ENCODE results near the gene HPN. TPM values are rescaled to one million over a fixed set of nuclear protein-coding genes. Genes with fewer than 3 reads are reported as not detected.
"Not testable (repeated sequence)": the region's sequence is repeated elsewhere in the genome, so short reads cannot be mapped to it uniquely, and the experiment has no call there.

The HPN gene
- total RNA-seq, 2 donors from 2014 or later: not detected

DNA sequence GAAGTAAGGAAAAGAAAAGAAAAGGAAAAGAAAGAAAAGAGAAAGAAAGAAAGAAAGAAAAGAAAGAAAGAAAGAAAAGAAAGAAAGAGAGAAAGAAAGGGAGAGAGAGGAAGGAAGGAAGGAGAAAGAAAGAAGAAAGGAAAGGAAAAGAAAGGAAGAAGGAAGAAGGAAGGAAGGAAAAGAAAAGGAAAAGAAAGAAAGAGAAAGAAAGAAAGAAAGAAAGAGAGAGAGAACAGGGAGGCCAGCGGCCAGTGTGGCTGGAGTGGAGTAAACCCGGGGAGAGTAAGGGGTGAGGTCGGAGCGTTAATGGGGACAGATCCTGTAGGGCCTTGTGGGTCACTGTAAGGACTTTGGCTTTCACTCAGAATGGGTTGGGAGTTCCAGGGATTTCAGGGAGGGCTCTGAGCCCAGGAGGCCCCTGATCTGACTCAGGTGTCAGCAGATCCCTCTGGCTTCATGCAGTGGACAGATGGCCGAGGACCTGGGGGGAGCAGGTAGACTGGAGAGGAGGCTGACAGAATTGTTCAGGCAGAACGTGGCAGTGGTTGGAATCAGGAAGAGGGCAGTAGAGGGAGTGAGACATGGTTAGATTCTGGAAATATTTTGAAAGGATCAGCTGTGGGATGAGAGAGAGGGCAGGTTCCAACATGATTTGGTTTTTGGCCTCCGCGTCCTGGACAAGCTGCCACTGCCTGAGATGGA is 54.3 kb downstream of the HPN start:
- no peak for DNase-seq (ENCODE audit: low spot score in 2 of 2)
- Mint-ChIP-seq H3K36me3 (no peaks in the 10 kb centered on the region), H3K27ac (peak overlapping the region; percentile 31 to 54), H3K9me3 (no peaks in the 10 kb centered on the region)
- ATAC-seq: no peak

DNA sequence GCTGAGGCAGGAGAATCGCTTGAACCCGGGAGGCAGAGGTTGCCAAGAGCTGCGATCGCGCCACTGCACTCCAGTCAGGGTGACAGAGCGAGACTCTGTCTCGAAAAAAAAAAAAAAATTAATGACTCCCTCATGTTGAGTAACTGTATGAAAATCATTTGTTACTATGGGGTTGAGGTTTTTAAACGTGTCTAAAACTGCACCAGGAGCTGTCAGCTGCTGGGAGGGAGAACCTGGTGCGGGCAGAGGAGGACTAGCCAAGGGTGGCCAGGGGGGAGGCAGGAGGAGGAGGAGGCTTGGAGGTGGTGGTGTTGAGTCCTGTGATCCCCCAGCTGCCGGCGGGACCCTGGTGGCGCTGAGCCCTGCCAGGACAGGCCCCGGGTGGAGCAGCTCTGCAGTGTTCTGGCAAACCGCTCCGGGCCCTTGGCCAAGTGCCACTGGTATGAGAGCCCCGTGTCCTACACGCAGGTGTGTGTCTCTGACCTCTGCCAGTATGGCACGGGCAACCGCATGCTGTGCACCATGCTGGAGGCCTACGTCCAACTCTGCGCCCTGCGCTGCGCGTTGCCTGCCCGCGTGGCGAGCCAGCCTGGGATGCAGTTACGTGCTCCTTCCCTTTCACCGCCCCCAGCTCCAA is 57.0 kb downstream of the HPN start:
- Mint-ChIP-seq H3K9me3 (no peaks in the 10 kb centered on the region), H3K36me3 (no peaks in the 10 kb centered on the region), H3K27ac (no peak overlapping the region)
- ATAC-seq: no peak
- no peak for DNase-seq (ENCODE audit: low spot score in 2 of 2)

DNA sequence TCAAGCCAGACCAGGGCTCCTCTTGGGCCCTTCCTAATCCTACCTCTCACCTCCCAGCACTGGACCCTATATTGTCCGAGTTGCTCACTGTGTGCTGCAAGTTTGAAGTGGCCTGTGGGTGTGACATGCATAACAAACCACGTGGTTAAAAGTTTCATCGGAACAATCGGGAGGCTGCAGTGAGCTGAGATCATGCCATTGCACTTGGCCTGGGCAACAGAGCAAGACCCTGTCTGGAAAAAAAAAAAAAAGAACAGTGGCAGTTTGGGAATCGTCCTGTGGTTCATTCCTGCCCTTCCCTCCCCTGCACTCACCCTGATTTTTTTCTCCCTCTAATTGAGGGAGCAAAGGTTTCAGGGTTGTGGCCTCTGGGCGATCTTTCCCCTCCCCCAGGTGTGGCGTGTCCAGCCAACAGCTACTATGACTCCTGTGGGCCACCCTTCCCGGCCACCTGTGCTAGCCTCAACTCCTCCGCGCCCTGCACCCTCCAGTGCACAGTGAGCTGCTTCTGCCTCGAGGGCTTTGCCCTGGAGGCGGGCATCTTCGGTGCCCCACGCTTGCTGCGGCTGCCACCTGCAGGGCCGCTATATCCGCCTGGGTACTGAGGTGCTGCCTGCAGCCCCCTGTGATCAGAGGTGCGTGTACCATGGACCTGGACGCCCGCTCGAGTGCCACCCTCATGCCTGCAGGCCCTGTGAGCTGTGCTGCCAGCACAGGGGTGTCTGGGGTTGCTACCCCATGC is 57.8 kb downstream of the HPN start:
- no peaks in the 10 kb centered on the region for H3K9me3 Mint-ChIP-seq
- no peaks in the 10 kb centered on the region for H3K36me3 Mint-ChIP-seq
- ATAC-seq (no peak), DNase-seq (ENCODE audit: low spot score in 2 of 2) (no peak)
- no peak overlapping the region for H3K27ac Mint-ChIP-seq

DNA sequence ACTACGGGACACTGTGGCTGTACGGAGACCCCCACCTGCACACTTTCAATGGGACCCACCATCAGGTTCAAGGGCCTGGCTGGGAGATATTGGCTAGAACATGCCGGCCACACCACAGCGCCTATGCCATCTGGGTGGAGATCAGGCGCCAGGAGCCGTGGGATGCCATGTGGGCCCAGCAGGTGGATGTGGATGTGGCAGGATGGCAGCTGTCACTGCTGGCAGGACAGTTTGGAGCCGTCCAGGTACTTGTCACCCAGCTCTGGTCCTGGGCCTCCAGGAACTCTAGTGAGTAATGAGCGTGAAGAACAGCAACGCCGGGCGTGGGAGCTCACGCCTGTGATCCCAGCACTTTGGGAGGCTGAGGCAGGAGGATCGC is 58.4 kb downstream of the HPN start:
- Mint-ChIP-seq H3K9me3 (no peaks in the 10 kb centered on the region), H3K27ac (no peak overlapping the region), H3K36me3 (no peaks in the 10 kb centered on the region)
- ATAC-seq: no peak
- DNase-seq (ENCODE audit: low spot score in 2 of 2): no peak

DNA sequence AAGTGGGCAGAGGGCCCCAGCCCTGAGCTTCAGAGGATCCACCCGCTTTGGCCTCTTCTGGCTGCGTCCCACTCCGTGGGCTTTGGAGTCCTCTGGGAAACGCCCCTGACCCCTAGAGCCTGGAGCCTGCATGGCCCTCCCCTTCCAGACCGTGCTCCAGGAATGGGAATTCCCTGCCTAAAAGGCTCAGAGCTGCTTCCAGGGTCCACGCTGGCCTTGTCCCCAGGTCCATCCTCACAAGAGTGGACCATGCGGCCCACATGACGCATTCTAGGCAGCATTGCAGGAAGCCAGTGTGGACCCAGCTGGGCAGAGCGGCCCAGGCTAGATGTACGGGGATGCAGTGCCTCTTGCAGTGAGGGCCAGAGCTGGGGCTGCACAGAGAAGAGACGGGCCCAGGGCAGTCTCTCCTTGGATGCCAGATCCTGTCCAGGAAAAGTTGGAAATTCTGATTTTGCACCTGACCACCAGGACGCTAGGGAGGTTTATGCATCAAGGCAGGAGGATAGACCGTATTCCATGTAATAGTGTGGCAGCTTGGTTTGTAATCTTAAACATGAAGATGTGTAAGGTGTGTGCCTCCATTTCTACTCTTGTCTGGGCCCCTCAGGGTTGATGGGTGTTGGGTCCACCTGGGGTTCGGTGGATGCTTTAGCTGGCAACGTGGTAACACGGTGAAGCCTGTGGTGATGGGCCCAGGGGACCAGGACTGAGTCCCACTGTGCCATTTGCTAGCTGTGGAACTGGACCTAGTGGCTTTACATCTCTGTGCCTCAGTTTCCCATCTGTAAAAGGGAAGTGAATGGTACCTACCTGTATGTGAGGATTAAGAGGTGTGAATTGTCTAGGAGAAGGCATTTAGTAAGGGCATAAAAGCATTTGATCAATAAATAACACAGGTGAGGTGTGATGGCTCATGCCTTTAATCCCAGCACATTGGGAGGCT is 59.3 kb downstream of the HPN start:
- DNase-seq (ENCODE audit: low spot score in 2 of 2) (no peak), ATAC-seq (no peak)
- Mint-ChIP-seq H3K27ac (no peak overlapping the region), H3K9me3 (no peaks in the 10 kb centered on the region), H3K36me3 (no peaks in the 10 kb centered on the region)

DNA sequence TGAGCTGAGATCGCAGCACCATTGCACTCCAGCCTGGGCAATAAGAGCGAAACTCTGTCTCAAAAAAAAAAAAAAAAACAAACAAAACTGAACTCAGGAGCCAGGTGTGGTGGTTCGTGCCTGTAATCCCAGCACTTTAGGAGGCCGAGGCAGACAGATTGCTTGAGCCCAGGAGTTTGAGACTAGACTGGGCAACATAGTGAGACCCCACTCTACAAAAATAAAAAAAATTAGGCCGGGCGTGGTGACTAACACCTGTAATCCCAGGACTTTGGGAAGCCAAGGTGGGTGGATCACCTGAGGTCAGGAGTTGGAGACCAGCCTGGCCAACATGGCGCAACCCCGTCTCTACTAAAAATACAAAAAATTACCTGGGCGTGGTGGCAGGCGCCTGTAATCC is 60.4 kb downstream of the HPN start:
- not testable (repeated sequence) for DNase-seq (ENCODE audit: low spot score in 2 of 2); H3K27ac Mint-ChIP-seq; ATAC-seq; H3K36me3 Mint-ChIP-seq; H3K9me3 Mint-ChIP-seq

DNA sequence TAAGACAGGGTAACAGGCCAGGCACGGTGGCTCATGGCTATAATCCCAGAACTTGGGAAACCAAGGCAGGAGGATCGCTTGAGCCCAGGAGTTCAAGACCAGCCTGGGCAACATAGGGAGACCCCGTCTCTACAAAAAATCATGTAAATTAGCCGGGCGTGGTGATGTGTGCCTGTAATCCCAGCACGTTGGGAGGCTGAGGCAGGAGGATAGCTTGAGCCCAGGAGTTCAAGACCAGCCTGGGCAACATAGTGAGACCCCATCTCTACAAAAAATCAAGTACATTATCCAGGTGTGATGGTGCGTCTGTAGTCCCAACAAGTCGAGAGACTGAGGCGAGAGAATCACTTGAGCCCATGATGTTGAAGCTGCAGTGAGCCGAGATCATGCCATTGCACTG is 62.1 kb downstream of the HPN start:
- H3K36me3 Mint-ChIP-seq; H3K9me3 Mint-ChIP-seq; DNase-seq (ENCODE audit: low spot score in 2 of 2); ATAC-seq; H3K27ac Mint-ChIP-seq: not testable (repeated sequence)

DNA sequence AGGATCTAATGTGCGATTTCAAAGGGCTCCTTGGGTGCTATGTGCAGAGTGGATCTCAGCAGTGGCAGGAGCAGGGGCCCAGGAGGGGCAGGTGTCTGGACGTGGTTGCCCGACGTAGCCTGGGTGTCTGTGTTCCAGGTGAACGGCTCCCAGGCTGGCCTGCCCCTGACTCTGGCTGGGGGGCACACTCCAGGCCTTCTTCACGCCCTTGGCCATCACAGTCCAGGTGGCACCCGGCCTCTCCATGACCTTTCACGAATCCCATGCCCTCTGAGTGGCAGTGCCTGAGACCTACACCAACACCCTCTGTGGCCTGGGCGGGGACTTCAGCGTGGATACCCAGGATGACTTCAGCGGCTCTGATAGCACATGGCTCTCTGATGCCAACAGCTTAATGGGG is 62.8 kb downstream of the HPN start:
- no peak for ATAC-seq
- H3K9me3 Mint-ChIP-seq: no peaks in the 10 kb centered on the region
- H3K27ac Mint-ChIP-seq: no peak overlapping the region
- DNase-seq (ENCODE audit: low spot score in 2 of 2): no peak
- no peaks in the 10 kb centered on the region for H3K36me3 Mint-ChIP-seq

DNA sequence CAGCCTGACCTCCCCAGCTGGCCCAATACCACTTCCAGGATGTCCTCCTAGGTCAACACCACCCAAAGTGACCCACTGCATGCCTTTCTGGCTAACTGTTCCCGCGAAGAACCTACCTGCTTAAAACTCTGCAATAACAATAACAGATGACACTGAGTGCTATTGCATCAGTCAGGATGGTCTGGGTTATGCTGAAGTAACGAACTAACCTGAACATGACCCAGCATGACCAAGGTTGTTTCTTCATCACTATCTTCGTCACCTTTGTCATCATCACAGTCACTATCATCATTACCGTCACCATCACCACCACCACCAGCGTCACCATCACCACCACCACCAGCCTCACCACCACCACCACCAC is 63.5 kb downstream of the HPN start:
- Mint-ChIP-seq H3K36me3 (no peaks in the 10 kb centered on the region), H3K9me3 (no peaks in the 10 kb centered on the region), H3K27ac (no peak overlapping the region)
- DNase-seq (ENCODE audit: low spot score in 2 of 2) (no peak), ATAC-seq (no peak)

DNA sequence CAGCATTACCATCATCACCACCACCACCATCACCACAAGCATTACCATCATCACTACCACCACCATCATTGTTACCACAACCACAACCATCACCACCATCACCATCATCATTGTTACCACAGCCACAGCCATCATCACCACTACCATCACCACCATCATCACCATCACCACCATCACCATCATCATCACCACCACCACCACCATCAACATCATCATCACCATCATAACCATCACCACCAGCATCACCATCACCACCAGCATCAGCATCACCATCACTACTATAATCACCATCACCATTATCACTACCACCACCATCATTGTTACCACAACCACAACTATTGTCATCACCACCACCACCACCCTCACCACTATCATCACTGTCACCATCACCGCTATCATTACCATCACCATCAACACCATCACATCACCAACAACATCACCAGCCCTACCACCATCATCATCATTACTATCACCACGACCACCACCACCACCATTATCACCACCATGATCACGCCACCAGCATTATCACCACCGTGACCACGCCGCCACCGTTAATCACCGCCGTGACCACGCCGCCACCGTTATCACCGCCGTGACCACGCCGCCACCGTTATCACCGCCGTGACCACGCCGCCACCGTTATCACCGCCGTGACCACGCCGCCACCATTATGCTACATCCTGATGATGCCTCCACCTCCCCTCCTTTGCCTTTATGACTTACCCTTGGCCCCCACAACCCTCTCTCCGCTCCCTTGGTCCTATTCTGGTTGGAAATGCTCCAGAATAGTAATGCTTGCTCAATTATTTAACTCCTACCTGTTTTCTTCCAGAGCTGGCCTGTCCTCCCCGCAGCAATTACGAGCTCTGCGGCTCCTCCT is 64.1 kb downstream of the HPN start:
- no peaks in the 10 kb centered on the region for H3K9me3 Mint-ChIP-seq
- DNase-seq (ENCODE audit: low spot score in 2 of 2) (no peak), ATAC-seq (peak in 1 of 2 donors; percentile 72)
- H3K27ac Mint-ChIP-seq: no peak overlapping the region
- H3K36me3 Mint-ChIP-seq: no peaks in the 10 kb centered on the region

DNA sequence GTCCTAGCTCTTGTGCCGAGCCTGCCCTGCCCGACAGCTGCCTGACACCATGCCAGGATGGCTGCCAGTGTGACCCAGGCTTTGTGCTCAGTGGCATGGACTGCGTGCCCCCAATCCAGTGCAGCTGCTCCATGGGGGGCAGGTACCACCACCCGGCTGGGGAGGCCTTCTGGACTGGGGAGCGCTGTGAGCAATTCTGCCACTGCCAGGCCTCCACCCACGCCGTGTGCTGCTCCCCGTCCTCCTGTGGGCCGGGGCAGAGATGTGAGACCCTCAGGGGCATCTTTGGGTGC is 64.7 kb downstream of the HPN start:
- no peak for DNase-seq (ENCODE audit: low spot score in 2 of 2)
- Mint-ChIP-seq H3K27ac (no peak overlapping the region), H3K9me3 (no peaks in the 10 kb centered on the region)

DNA sequence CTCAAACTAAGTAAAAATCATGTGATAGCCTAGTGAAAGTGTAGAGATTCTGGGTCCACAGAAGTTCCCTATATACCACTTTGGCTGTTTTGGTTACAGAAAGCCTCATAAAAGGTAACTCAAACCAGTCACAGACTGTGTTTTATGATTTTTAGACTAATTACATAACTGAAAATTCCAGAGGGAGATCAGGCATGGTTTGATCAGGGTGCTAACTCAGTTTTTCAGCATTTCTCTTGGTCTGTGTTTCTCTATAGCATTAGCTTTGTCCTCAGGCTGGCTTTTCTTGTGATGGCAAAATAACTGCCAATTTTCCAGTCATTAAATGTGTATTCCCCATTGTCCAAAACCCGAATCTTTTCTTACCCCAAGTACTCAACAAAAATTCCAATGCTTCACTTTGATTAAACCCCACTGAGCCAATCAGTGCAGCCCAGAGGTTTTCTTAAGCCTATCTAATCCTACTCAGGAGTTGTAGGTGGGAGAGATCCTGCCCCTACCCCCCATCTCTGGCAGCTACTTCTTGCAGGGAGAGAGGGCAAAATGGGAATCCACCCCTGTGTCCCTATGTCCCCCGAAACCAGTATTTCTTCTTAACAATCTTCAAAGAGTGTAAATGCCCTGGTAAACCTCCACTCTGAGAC is 65.5 kb downstream of the HPN start:
- Mint-ChIP-seq H3K36me3 (no peaks in the 10 kb centered on the region), H3K27ac (no peak overlapping the region), H3K9me3 (no peaks in the 10 kb centered on the region)
- DNase-seq (ENCODE audit: low spot score in 2 of 2): no peak
- ATAC-seq: no peak

More for the DNA sequence above, 64.7 kb downstream of the HPN start:
- no peaks in the 10 kb centered on the region for H3K36me3 Mint-ChIP-seq
- no peak for ATAC-seq

DNA sequence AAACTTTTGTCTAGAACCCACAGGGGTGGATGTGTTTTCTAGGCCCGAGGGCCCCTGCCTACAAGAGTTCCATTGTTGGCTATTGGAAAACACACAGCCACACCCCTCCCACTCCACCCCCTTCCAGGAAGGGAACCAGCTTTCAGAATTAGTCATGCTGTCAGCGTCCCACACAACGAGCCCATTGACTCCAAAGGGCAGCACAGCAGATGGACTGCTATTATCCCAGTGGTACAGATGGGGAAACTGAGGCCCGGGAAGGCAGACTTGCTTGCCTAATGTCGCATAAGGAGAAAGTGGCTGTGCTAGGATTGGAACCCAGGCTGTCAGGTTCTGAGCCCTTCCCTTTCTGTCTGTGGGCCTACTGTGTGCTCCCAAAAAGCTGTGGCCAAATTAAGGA is 66.0 kb downstream of the HPN start:
- Mint-ChIP-seq H3K27ac (no peak overlapping the region), H3K9me3 (no peaks in the 10 kb centered on the region), H3K36me3 (no peaks in the 10 kb centered on the region)
- DNase-seq (ENCODE audit: low spot score in 2 of 2) (no peak), ATAC-seq (no peak)

DNA sequence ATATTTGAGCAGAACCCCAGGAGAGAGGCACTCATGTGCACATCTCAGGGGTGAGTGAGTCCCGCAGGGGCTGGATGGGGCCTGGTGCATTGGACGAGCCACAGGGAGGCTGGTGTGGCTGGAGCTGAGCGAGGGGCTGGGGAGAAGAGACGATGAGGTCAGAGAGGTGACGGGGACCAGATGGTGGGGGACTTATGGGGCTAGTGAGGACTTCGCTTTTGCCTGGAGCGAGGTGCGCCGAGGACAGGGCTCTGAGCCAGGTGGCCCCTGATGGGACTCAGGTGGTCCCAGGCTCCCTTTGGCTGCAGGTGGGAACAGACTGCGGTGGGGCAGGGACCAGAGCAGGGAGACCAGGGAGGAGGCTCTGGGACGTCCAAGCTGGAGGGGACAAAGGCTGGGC is 67.2 kb downstream of the HPN start:
- Mint-ChIP-seq H3K36me3 (no peaks in the 10 kb centered on the region), H3K27ac (no peak overlapping the region), H3K9me3 (no peaks in the 10 kb centered on the region)
- DNase-seq (ENCODE audit: low spot score in 2 of 2) (no peak), ATAC-seq (no peak)

DNA sequence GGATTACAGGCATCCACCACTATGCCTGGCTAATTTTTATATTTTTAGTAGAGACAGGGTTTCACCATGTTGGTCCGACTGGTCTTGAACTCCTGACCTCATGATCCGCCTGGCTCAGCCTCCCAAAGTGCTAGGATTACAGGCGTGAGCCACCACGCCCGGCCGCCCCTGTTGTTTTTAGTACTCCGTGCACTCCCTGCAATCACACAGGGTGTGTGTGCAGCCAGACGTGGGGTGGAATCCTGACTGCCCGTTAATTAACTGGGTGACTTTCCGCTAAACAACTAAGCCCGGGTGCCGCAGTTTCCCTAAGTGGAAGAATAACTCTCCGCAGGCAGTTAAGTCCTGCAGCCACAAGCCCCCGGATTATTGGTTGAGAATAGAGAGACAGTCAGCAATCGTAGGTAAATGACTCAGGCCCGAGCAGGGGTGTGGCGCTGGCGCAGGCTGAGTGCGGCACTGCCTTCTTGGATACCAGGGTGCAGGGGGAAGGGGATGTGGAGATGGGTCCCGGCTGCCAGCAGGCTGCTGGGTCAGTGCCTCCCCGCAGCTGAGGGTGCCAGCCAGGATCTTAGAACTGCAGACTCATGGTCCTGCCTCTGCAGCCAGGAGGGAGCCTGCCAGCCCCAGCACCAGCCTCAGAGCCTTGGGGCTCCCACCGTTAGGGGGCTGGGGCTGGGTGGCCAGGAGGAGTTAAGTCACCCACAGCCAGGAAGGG is 68.0 kb downstream of the HPN start:
- Mint-ChIP-seq H3K9me3 (no peaks in the 10 kb centered on the region), H3K27ac (no peak overlapping the region), H3K36me3 (no peaks in the 10 kb centered on the region)
- ATAC-seq (no peak), DNase-seq (ENCODE audit: low spot score in 2 of 2) (no peak)

All from activated naive CD4-positive, alpha-beta T cell treated with anti-CD3 and anti-CD28 coated beads, Interleukin-2, amount 50 U/mL, for 72 hours (primary cell).